Measurements from ENCODE around the gene BRWD1. TPM values are rescaled to one million over a fixed set of nuclear protein-coding genes. Genes with fewer than 3 reads are reported as not detected.

The BRWD1 gene
- total and polyA plus RNA-seq, 12 donors: 8.5 to 38.8 (median 34.1) TPM

GRCh38 chr21:39218082-39218409, 95.4 kb downstream of the BRWD1 start:
- ATAC-seq: no peak
- Histone ChIP-seq H3K9me3 (no peaks in the 10 kb centered on the region), H3K27me3 (no peaks in the 10 kb centered on the region), H3K4me3 (no peak overlapping the region), H3K36me3 (peaks cover 0 to 97% (median 17%) of the 10 kb centered on the region in 9 donors), H3K4me1 (peaks cover 0 to 13% (median 0%) of the 10 kb centered on the region in 9 donors), H3K27ac (no peak overlapping the region)
- intact Hi-C loops (cut with DNase I): loop anchor here in 1 of 10 donors (10.0 kb wide), 1 partner anchor 167 kb away; a partner anchor contains a TSS
- TF ChIP-seq, protein P1, sequence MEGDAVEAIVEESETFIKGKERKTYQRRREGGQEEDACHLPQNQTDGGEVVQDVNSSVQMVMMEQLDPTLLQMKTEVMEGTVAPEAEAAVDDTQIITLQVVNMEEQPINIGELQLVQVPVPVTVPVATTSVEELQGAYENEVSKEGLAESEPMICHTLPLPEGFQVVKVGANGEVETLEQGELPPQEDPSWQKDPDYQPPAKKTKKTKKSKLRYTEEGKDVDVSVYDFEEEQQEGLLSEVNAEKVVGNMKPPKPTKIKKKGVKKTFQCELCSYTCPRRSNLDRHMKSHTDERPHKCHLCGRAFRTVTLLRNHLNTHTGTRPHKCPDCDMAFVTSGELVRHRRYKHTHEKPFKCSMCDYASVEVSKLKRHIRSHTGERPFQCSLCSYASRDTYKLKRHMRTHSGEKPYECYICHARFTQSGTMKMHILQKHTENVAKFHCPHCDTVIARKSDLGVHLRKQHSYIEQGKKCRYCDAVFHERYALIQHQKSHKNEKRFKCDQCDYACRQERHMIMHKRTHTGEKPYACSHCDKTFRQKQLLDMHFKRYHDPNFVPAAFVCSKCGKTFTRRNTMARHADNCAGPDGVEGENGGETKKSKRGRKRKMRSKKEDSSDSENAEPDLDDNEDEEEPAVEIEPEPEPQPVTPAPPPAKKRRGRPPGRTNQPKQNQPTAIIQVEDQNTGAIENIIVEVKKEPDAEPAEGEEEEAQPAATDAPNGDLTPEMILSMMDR (IDR thresholded peaks at IDR 0.05): no peak
- DNase-seq: no peak
- WGBS, 2 donors: 95 to 97% methylated on average over 4 of the region's 4 CpGs

GRCh38 chr21:39217356-39218081, 95.9 kb downstream of the BRWD1 start:
- H3K27ac ChIP-seq: no peak overlapping the region
- intact Hi-C loops (cut with DNase I): loop anchor here in 1 of 10 donors (10.0 kb wide), 1 partner anchor 167 kb away; a partner anchor contains a TSS
- no peaks in the 10 kb centered on the region for H3K27me3 ChIP-seq
- ATAC-seq (no peak), DNase-seq (no peak)
- TF ChIP-seq, protein P1 (IDR thresholded peaks at IDR 0.05): no peak
- H3K9me3 ChIP-seq: no peaks in the 10 kb centered on the region
- no peak overlapping the region for H3K4me3 ChIP-seq
- peaks cover 0 to 13% (median 0%) of the 10 kb centered on the region in 9 donors for H3K4me1 ChIP-seq
- H3K36me3 ChIP-seq: peaks cover 0 to 97% (median 22%) of the 10 kb centered on the region in 9 donors
- WGBS, 2 donors: 90 to 91% methylated on average over 3 of the region's 3 CpGs

GRCh38 chr21:39216290-39216689, 97.1 kb downstream of the BRWD1 start:
- Histone ChIP-seq H3K27ac (no peak overlapping the region), H3K4me1 (peaks cover 0 to 13% (median 0%) of the 10 kb centered on the region in 9 donors), H3K9me3 (no peaks in the 10 kb centered on the region), H3K27me3 (no peaks in the 10 kb centered on the region), H3K36me3 (peaks cover 0 to 97% (median 22%) of the 10 kb centered on the region in 9 donors), H3K4me3 (no peak overlapping the region)
- ATAC-seq (no peak), DNase-seq (no peak)
- intact Hi-C loops (cut with DNase I): loop anchor here in 1 of 10 donors (10.0 kb wide), 1 partner anchor 169 kb away; a partner anchor contains a TSS
- WGBS, 2 donors: 66 to 90% methylated on average over 2 of the region's 2 CpGs
- TF ChIP-seq, protein P1 (IDR thresholded peaks at IDR 0.05): no peak

DNA sequence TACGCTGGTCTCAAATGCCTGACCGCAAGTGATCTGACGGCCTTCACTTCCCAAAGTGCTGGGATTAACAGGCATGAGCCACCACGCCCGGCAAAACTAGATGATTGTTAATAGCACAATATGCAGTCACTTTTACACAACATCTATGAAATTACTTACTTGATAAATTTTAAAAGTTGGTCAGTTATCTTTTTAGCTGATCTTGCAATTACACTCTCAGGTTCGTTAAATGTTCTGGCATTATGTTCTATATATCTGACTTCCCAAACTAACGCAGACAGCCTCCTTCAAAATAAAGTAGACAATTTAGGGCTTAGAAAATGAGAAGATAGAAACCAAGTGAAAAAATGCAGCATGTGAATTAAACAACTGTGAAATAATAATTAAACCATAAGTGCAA, 98.4 kb downstream of the BRWD1 start:
- WGBS, 2 donors: 93 to 96% methylated on average over 7 of the region's 7 CpGs
- Histone ChIP-seq H3K4me3 (no peak overlapping the region), H3K9me3 (no peaks in the 10 kb centered on the region), H3K36me3 (peaks cover 0 to 98% (median 28%) of the 10 kb centered on the region in 9 donors), H3K27me3 (no peaks in the 10 kb centered on the region), H3K4me1 (peaks cover 0 to 4% (median 0%) of the 10 kb centered on the region in 9 donors), H3K27ac (no peak overlapping the region)
- TF ChIP-seq, protein P1 (IDR thresholded peaks at IDR 0.05): no peak
- intact Hi-C loops (cut with DNase I): loop anchor here in 1 of 10 donors (10.0 kb wide), 1 partner anchor 170 kb away; a partner anchor contains a TSS
- ATAC-seq: no peak
- DNase-seq: no peak
